ENCODE measurements around the gene PKIG. TPM values are rescaled to one million over a fixed set of nuclear protein-coding genes. Genes with fewer than 3 reads are reported as not detected.
A peak's percentile ranks its signal among the peaks of the same experiment; 100 is the strongest.

PKIG gene
- polyA plus RNA-seq, 3 donors, result 0.67 to 1.4 (median 0.84) TPM

- peak overlapping the region in 1 of 7 donors; percentile 46 for H3K27ac Mint-ChIP-seq
- H3K9me3 Mint-ChIP-seq, result peaks cover 0 to 5% (median 0%) of the 10 kb centered on the region in 7 donors
- DNase-seq, result no peak
- H3K4me3 Mint-ChIP-seq, result no peak overlapping the region
- H4K20me1 ChIP-seq (ENCODE audit: insufficient read depth, low read length), result no peaks in the 10 kb centered on the region
- H3K79me2 ChIP-seq (ENCODE audit: insufficient read depth, low read length), result no peaks in the 10 kb centered on the region
- H2AFZ ChIP-seq (ENCODE audit: insufficient read depth, low read depth, low read length, poor library complexity, severe bottlenecking), result no peak overlapping the region
- H3K27me3 Mint-ChIP-seq (ENCODE audit: low read depth in 3 of 3), result peaks cover 0 to 2% (median 0%) of the 10 kb centered on the region in 3 donors
- no peak overlapping the region for H3K4me3 ChIP-seq (replicated peaks in 1 of 3; ENCODE audit: low read depth in 2 of 3, low read length in 3 of 3)
- H3K4me1 Mint-ChIP-seq, result peaks cover 21% of the 10 kb centered on the region
- no peak overlapping the region for H3K4me2 ChIP-seq (replicated peaks; ENCODE audit: extremely low read depth, low read length, poor library complexity, severe bottlenecking)
- no peak overlapping the region for H3K27ac ChIP-seq (ENCODE audit: low read depth in 1 of 2, low read length in 2 of 2)
- no peak overlapping the region for H3K9ac ChIP-seq (ENCODE audit: insufficient read depth, low read length, poor library complexity, severe bottlenecking)
- H3K9me3 ChIP-seq (replicated peaks in 1 of 2; ENCODE audit: control insufficient read depth in 1 of 2, insufficient read depth in 1 of 2, low read length in 2 of 2), result no peaks in the 10 kb centered on the region
- H3K36me3 Mint-ChIP-seq, result peaks cover 24 to 28% of the 10 kb centered on the region in 2 donors
- intact Hi-C loops (cut with micrococcal nuclease), result loop anchor here in 1 of 2 donors (5.0 kb wide), 2 partner anchors 39 to 91 kb away; partner anchors contain the start of genes ADA and SERINC3
- no peaks in the 10 kb centered on the region for H3K27me3 ChIP-seq (ENCODE audit: control insufficient read depth in 2 of 2, insufficient read depth in 2 of 2, low read length in 2 of 2)
- 100% methylated on average over 5 of the region's 5 CpGs for WGBS (ENCODE audit: insufficient coverage)
- TF ChIP-seq CTCF (IDR thresholded peaks at IDR 0.05), result no peak
- H3K4me1 ChIP-seq (ENCODE audit: control insufficient read depth in 1 of 2, insufficient read depth in 2 of 2, low read length in 2 of 2), result peaks cover 19 to 20% of the 10 kb centered on the region in 2 donors
- H3K36me3 ChIP-seq (replicated peaks in 1 of 2; ENCODE audit: control insufficient read depth in 1 of 2, insufficient read depth in 2 of 2, low read length in 2 of 2), result peaks cover 5 to 10% of the 10 kb centered on the region in 2 donors
Measured at GRCh38 chr20:44613575-44613974, 31.2 kb downstream of the PKIG start.

- WGBS (ENCODE audit: insufficient coverage), result 97% methylated on average over 13 of the region's 14 CpGs
Measured at GRCh38 chr20:44614525-44614924, 32.1 kb downstream of the PKIG start.

More at GRCh38 chr20:44614525-44614924, 32.1 kb downstream of the PKIG start:
- intact Hi-C loops (cut with micrococcal nuclease), result loop anchor here in 1 of 2 donors (5.0 kb wide), 2 partner anchors 38 to 92 kb away; partner anchors contain the start of genes ADA and SERINC3
- no peak overlapping the region for H3K4me3 ChIP-seq (replicated peaks in 1 of 3; ENCODE audit: low read depth in 2 of 3, low read length in 3 of 3)
- no peak overlapping the region for H3K9ac ChIP-seq (ENCODE audit: insufficient read depth, low read length, poor library complexity, severe bottlenecking)
- no peak for DNase-seq
- Mint-ChIP-seq H3K36me3 (peaks cover 32 to 33% of the 10 kb centered on the region in 2 donors), H3K4me3 (no peak overlapping the region), H3K9me3 (peaks cover 0 to 5% (median 0%) of the 10 kb centered on the region in 7 donors), H3K27me3 (ENCODE audit: low read depth in 3 of 3) (peaks cover 0 to 2% (median 0%) of the 10 kb centered on the region in 3 donors), H3K4me1 (peaks cover 21% of the 10 kb centered on the region), H3K27ac (peak overlapping the region in 2 of 7 donors; percentile 5 to 38)
- H3K9me3 ChIP-seq (replicated peaks in 1 of 2; ENCODE audit: control insufficient read depth in 1 of 2, insufficient read depth in 1 of 2, low read length in 2 of 2), result no peaks in the 10 kb centered on the region
- no peaks in the 10 kb centered on the region for H3K27me3 ChIP-seq (ENCODE audit: control insufficient read depth in 2 of 2, insufficient read depth in 2 of 2, low read length in 2 of 2)
- H3K36me3 ChIP-seq (replicated peaks in 1 of 2; ENCODE audit: control insufficient read depth in 1 of 2, insufficient read depth in 2 of 2, low read length in 2 of 2), result peaks cover 5 to 18% of the 10 kb centered on the region in 2 donors
- H3K4me1 ChIP-seq (ENCODE audit: control insufficient read depth in 1 of 2, insufficient read depth in 2 of 2, low read length in 2 of 2), result peaks cover 18 to 19% of the 10 kb centered on the region in 2 donors
- H4K20me1 ChIP-seq (ENCODE audit: insufficient read depth, low read length), result no peaks in the 10 kb centered on the region
- no peak for TF ChIP-seq CTCF (IDR thresholded peaks at IDR 0.05)
- no peak overlapping the region for H2AFZ ChIP-seq (ENCODE audit: insufficient read depth, low read depth, low read length, poor library complexity, severe bottlenecking)
- H3K4me2 ChIP-seq (replicated peaks; ENCODE audit: extremely low read depth, low read length, poor library complexity, severe bottlenecking), result no peak overlapping the region
- no peaks in the 10 kb centered on the region for H3K79me2 ChIP-seq (ENCODE audit: insufficient read depth, low read length)
- no peak overlapping the region for H3K27ac ChIP-seq (ENCODE audit: low read depth in 1 of 2, low read length in 2 of 2)
